GM18517 (cell line): ENCODE measurements around the gene CNNM2.
A peak's percentile ranks its signal among the peaks of the same experiment; 100 is the strongest.

Experiments
- ATAC-seq: cut with Tn5 transposase; IDR thresholded peaks from one replicate; pipeline ENCODE4 v1.9.1; 2021; ENCODE audit warnings: mild to moderate bottlenecking, moderate library complexity; ENCODE audit not compliant: unreplicated experiment

Gene CNNM2

GRCh38 chr10:102917962-102918816, at the start of gene CNNM2:
TSS of gene CNNM2 (plus strand) at chr10:102918294. CDS start at chr10:102918481, 187 bp downstream.
- ATAC-seq = peak; percentile 85

GRCh38 chr10:102868911-102869257, 49.2 kb upstream of the CNNM2 start:
- ATAC-seq = no peak

- ATAC-seq = no peak
These were observed 48.6 kb upstream of the CNNM2 start, which contains the start of gene AS3MT for GRCh38 chr10:102869258-102870198. TSS of gene AS3MT (plus strand) at chr10:102869470. CDS start at chr10:102869593, 123 bp downstream.

- ATAC-seq = no peak
These were observed 47.9 kb upstream of the CNNM2 start for GRCh38 chr10:102870221-102870620.

- ATAC-seq = no peak
These were observed 45.9 kb upstream of the CNNM2 start for GRCh38 chr10:102872163-102872562.

- ATAC-seq = no peak
These were observed 41.3 kb upstream of the CNNM2 start for GRCh38 chr10:102876747-102877153.

- ATAC-seq = no peak
These were observed 39.5 kb upstream of the CNNM2 start for GRCh38 chr10:102878629-102879028.

- ATAC-seq = no peak
These were observed 37.8 kb upstream of the CNNM2 start for GRCh38 chr10:102880256-102880655.

GRCh38 chr10:102888048-102888447, 30.0 kb upstream of the CNNM2 start:
- ATAC-seq = no peak

- no peak for ATAC-seq
These were observed 23.5 kb upstream of the CNNM2 start for GRCh38 chr10:102894466-102895213.

- no peak for ATAC-seq
These were observed 18.1 kb upstream of the CNNM2 start for GRCh38 chr10:102900006-102900405.

- ATAC-seq = no peak
These were observed 13.7 kb upstream of the CNNM2 start for GRCh38 chr10:102904346-102904745.

GRCh38 chr10:102906507-102906906, 11.6 kb upstream of the CNNM2 start:
- ATAC-seq = no peak

GRCh38 chr10:102914781-102915180, 3.3 kb upstream of the CNNM2 start:
- ATAC-seq = no peak

- no peak for ATAC-seq
These were observed 1.9 kb upstream of the CNNM2 start for GRCh38 chr10:102916173-102916572.

GRCh38 chr10:102917314-102917961, 656 bp upstream of the CNNM2 start:
- peak; percentile 26 for ATAC-seq

GRCh38 chr10:102918817-102919245, 737 bp downstream of the CNNM2 start:
- ATAC-seq = peak; percentile 1

- no peak for ATAC-seq
These were observed 1.3 kb downstream of the CNNM2 start for GRCh38 chr10:102919246-102919959.

- no peak for ATAC-seq
These were observed 2.1 kb downstream of the CNNM2 start for GRCh38 chr10:102919992-102920739.
